ENCODE results near the gene ALK.

DNA sequence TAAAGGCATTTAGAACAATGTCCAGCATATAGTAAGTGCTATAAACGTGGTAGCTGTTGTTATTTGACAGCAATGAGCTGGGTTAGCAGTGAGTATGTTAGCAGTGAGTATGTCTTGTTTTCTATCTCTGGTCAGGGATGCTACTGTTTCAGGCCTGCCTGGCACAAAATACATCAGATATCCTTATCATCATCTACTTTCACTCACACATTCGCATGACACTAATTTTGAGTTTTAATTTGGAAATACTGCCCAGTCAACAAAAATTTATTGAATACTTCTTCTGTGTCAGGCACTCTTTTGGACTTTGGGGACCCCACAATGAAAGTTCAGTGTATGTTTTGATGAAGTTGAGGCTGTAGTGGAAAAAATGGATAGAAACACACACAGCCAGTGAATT is 404.6 kb downstream of the ALK start:
- no peak for TF ChIP-seq EZH2 (IDR thresholded peaks at IDR 0.05; ENCODE audit: borderline replicate concordance, insufficient read depth, low read depth, low read length, poor library complexity, severe bottlenecking)
- TF ChIP-seq, protein P1, sequence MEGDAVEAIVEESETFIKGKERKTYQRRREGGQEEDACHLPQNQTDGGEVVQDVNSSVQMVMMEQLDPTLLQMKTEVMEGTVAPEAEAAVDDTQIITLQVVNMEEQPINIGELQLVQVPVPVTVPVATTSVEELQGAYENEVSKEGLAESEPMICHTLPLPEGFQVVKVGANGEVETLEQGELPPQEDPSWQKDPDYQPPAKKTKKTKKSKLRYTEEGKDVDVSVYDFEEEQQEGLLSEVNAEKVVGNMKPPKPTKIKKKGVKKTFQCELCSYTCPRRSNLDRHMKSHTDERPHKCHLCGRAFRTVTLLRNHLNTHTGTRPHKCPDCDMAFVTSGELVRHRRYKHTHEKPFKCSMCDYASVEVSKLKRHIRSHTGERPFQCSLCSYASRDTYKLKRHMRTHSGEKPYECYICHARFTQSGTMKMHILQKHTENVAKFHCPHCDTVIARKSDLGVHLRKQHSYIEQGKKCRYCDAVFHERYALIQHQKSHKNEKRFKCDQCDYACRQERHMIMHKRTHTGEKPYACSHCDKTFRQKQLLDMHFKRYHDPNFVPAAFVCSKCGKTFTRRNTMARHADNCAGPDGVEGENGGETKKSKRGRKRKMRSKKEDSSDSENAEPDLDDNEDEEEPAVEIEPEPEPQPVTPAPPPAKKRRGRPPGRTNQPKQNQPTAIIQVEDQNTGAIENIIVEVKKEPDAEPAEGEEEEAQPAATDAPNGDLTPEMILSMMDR (IDR thresholded peaks at IDR 0.05) = no peak
